22Rv1 (cell line): Measurements from ENCODE around the gene LDLRAD4.

Experiments used
- ZFX ChIP-seq: fragments of 450-650 bp; IDR thresholded peaks from 2 replicates; pipeline ENCODE4 v1.6.1; 2017; ENCODE audit warnings: antibody characterized with exemption, borderline replicate concordance
- TF ChIP-seq, protein P1 (sequence below): fragments of 450-650 bp; IDR thresholded peaks from 2 replicates; pipeline ENCODE4 v1.5.1; 2017; ENCODE audit warnings: mild to moderate bottlenecking

DNA sequence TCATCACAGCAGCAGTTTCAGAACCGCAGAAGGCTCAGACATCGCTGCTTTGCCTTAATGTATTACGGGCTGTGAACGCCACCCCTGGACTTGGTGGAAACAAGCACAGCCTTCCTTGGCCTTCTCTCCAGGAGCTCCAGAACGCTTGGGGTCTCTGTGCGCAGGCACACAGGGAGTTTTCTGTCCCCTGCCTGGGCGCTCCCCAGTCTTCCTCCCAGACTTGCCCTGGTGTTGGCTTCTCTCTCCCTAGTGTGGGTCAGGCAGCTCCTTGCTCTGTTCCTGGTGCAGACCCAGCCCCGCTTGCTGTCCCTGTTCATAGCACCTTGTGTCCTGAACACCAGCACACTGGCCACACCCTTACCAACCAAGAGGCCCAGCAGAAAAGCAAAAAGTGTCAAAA lies 404.2 kb downstream of the LDLRAD4 start:
- TF ChIP-seq, protein P1, sequence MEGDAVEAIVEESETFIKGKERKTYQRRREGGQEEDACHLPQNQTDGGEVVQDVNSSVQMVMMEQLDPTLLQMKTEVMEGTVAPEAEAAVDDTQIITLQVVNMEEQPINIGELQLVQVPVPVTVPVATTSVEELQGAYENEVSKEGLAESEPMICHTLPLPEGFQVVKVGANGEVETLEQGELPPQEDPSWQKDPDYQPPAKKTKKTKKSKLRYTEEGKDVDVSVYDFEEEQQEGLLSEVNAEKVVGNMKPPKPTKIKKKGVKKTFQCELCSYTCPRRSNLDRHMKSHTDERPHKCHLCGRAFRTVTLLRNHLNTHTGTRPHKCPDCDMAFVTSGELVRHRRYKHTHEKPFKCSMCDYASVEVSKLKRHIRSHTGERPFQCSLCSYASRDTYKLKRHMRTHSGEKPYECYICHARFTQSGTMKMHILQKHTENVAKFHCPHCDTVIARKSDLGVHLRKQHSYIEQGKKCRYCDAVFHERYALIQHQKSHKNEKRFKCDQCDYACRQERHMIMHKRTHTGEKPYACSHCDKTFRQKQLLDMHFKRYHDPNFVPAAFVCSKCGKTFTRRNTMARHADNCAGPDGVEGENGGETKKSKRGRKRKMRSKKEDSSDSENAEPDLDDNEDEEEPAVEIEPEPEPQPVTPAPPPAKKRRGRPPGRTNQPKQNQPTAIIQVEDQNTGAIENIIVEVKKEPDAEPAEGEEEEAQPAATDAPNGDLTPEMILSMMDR, result no peak
- no peak for TF ChIP-seq ZFX
